ENCODE results near the gene KRT36. TPM values are rescaled to one million over a fixed set of nuclear protein-coding genes. Genes with fewer than 3 reads are reported as not detected.

The KRT36 gene
- total RNA-seq, 1 experiment from 2014 or later, result not detected

GRCh38 chr17:41455236-41455635 lies 34.5 kb downstream of the KRT36 start:
- H3K36me3 Mint-ChIP-seq (ENCODE audit: insufficient read depth, unreplicated experiment), result no peaks in the 10 kb centered on the region
- ChIA-PET POLR2A (no interaction called here), CTCF (no interaction called here)
- no peak for TF ChIP-seq CTCF (IDR thresholded peaks at IDR 0.05; ENCODE audit: insufficient read depth in 1 of 2, low read depth in 1 of 2, low read length in 1 of 2, severe bottlenecking in 1 of 2, unreplicated experiment in 1 of 2)
- no peak for DNase-seq
- no peak overlapping the region for H3K27ac Mint-ChIP-seq (ENCODE audit: unreplicated experiment)
- intact Hi-C loops (cut with micrococcal nuclease; ENCODE audit: unreplicated experiment), result no loop called here
- Histone ChIP-seq H3K9me3 (peaks cover 8% of the 10 kb centered on the region; the same call in 1 of the 2 replicates), H3K36me3 (ENCODE audit: control insufficient read depth, insufficient read depth, low read length) (no peaks in the 10 kb centered on the region), H3K4me1 (no peaks in the 10 kb centered on the region), H3K4me3 (ENCODE audit: low read depth, low read length) (no peak overlapping the region), H3K27me3 (replicated peaks; ENCODE audit: control insufficient read depth, insufficient read depth, low read length) (no peaks in the 10 kb centered on the region)
- no TSS peak for BruUV-seq (replicated peaks)
- no peak overlapping the region for H3K4me3 Mint-ChIP-seq (ENCODE audit: unreplicated experiment)
- H3K4me1 Mint-ChIP-seq (ENCODE audit: low read depth, unreplicated experiment), result peaks cover 6% of the 10 kb centered on the region
- H3K9me3 Mint-ChIP-seq (ENCODE audit: unreplicated experiment), result peaks cover 17% of the 10 kb centered on the region
- H3K27me3 Mint-ChIP-seq (ENCODE audit: insufficient read depth, unreplicated experiment), result no peaks in the 10 kb centered on the region

DNA sequence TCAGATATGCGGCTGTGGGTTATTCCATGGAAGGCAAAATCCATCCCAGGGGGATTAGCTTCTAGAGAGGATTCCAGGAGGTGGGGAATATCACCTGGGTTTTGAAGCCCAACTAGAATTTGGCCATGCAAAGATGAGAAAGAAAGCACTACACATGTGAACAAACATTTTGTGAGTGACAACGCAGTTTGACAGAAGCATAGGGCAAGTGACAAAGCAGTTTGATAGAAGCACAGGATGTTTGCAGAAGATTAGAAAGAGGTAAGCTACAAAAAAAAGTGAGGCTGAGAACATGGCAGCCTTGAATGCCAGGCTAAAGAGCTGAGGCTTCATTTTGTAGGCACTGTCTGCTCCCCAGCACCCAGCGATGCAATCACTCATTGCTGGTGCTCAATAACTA lies 36.6 kb downstream of the KRT36 start:
- H3K4me3 Mint-ChIP-seq (ENCODE audit: unreplicated experiment), result no peak overlapping the region
- H3K9me3 Mint-ChIP-seq (ENCODE audit: unreplicated experiment), result peaks cover 25% of the 10 kb centered on the region
- Histone ChIP-seq H3K27me3 (replicated peaks; ENCODE audit: control insufficient read depth, insufficient read depth, low read length) (no peaks in the 10 kb centered on the region), H3K9me3 (peaks cover 8% of the 10 kb centered on the region; the same call in 1 of the 2 replicates), H3K4me1 (no peaks in the 10 kb centered on the region), H3K36me3 (ENCODE audit: control insufficient read depth, insufficient read depth, low read length) (no peaks in the 10 kb centered on the region), H3K4me3 (ENCODE audit: low read depth, low read length) (no peak overlapping the region)
- intact Hi-C loops (cut with micrococcal nuclease; ENCODE audit: unreplicated experiment), result no loop called here
- no peaks in the 10 kb centered on the region for H3K27me3 Mint-ChIP-seq (ENCODE audit: insufficient read depth, unreplicated experiment)
- no peaks in the 10 kb centered on the region for H3K36me3 Mint-ChIP-seq (ENCODE audit: insufficient read depth, unreplicated experiment)
- POLR2A ChIA-PET, result no interaction called here
- CTCF ChIA-PET, result no interaction called here
- TF ChIP-seq CTCF (IDR thresholded peaks at IDR 0.05; ENCODE audit: insufficient read depth in 1 of 2, low read depth in 1 of 2, low read length in 1 of 2, severe bottlenecking in 1 of 2, unreplicated experiment in 1 of 2), result no peak
- BruUV-seq (replicated peaks), result no TSS peak
- peaks cover 6% of the 10 kb centered on the region for H3K4me1 Mint-ChIP-seq (ENCODE audit: low read depth, unreplicated experiment)
- H3K27ac Mint-ChIP-seq (ENCODE audit: unreplicated experiment), result no peak overlapping the region
- no peak for DNase-seq

DNA sequence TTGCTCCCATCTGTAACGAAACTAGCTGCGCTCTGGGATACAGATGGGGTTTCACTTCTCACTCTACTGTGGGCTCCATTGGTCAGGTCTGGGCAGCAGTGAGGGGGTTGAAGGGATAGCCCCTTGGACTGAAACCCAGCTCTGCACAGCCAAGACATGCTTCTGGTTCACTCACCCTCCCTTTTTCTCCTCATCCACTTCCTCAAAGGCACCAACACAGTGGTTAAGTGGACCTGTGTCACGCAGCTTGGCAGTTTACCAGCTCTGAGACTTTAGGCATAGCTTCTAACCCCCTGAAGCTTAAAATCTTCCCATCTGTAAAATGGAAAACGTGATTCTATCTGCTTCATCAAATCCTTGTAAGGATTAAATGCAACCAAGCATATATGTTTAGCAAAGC lies 37.4 kb downstream of the KRT36 start:
- Mint-ChIP-seq H3K36me3 (ENCODE audit: insufficient read depth, unreplicated experiment) (no peaks in the 10 kb centered on the region), H3K27ac (ENCODE audit: unreplicated experiment) (no peak overlapping the region), H3K4me3 (ENCODE audit: unreplicated experiment) (no peak overlapping the region), H3K27me3 (ENCODE audit: insufficient read depth, unreplicated experiment) (no peaks in the 10 kb centered on the region), H3K9me3 (ENCODE audit: unreplicated experiment) (peaks cover 25% of the 10 kb centered on the region), H3K4me1 (ENCODE audit: low read depth, unreplicated experiment) (peaks cover 6% of the 10 kb centered on the region)
- DNase-seq, result no peak
- POLR2A ChIA-PET, result no interaction called here
- H3K4me1 ChIP-seq, result no peaks in the 10 kb centered on the region
- no peak for TF ChIP-seq CTCF (IDR thresholded peaks at IDR 0.05; ENCODE audit: insufficient read depth in 1 of 2, low read depth in 1 of 2, low read length in 1 of 2, severe bottlenecking in 1 of 2, unreplicated experiment in 1 of 2)
- no peak overlapping the region for H3K4me3 ChIP-seq (ENCODE audit: low read depth, low read length)
- BruUV-seq (replicated peaks), result no TSS peak
- no peaks in the 10 kb centered on the region for H3K27me3 ChIP-seq (replicated peaks; ENCODE audit: control insufficient read depth, insufficient read depth, low read length)
- H3K36me3 ChIP-seq (ENCODE audit: control insufficient read depth, insufficient read depth, low read length), result no peaks in the 10 kb centered on the region
- H3K9me3 ChIP-seq, result peaks cover 8% of the 10 kb centered on the region; the same call in 1 of the 2 replicates
- CTCF ChIA-PET, result no interaction called here
- intact Hi-C loops (cut with micrococcal nuclease; ENCODE audit: unreplicated experiment), result no loop called here

Measured in Caco-2 (cell line).